Measurements from ENCODE around the gene GIT2. TPM values are rescaled to one million over a fixed set of nuclear protein-coding genes. Genes with fewer than 3 reads are reported as not detected.

GIT2 gene
- total and polyA plus RNA-seq, 2 of the 8 experiments (the other 6 are each of a cell fraction or from before 2014, with no cell fraction given), result 9.6 to 20.7 TPM

GRCh38 chr12:109914461-109914860 is 81.7 kb downstream of the GIT2 start:
- no peaks in the 10 kb centered on the region for H4K20me1 ChIP-seq (replicated peaks in 1 of 2; ENCODE audit: control insufficient read depth in 1 of 2, insufficient read depth in 2 of 2, low read length in 2 of 2)
- H4K91ac ChIP-seq (replicated peaks; ENCODE audit: insufficient read length, low read length), result no peak overlapping the region
- H2BK120ac ChIP-seq (replicated peaks; ENCODE audit: low read depth, low read length), result no peak overlapping the region
- H2BK20ac ChIP-seq (ENCODE audit: low read length), result no peak overlapping the region
- no peak overlapping the region for H2AK5ac ChIP-seq (ENCODE audit: low read depth, low read length)
- H3K27ac ChIP-seq (ENCODE audit: low read depth, low read length), result no peak overlapping the region
- POLR2A ChIA-PET (ENCODE audit: partially characterized antibody), result interaction anchor here (1.7 kb wide), 1 partner anchor 10 kb away, joined by 5 read pairs; no protein-coding TSS in a partner anchor
- CTCF ChIA-PET (ENCODE audit: partially characterized antibody), result interaction anchor here (1.0 to 9.1 kb wide), 5 partner anchors 8 to 110 kb away, joined by 4 to 114 read pairs (median 5); no protein-coding TSS in a partner anchor
- no peak overlapping the region for H3K4me2 ChIP-seq (ENCODE audit: insufficient read depth in 1 of 2, low read depth in 2 of 2, low read length in 2 of 2)
- no peak overlapping the region for H3K56ac ChIP-seq (replicated peaks; ENCODE audit: insufficient read length, low read depth, low read length)
- no peak overlapping the region; the same call in 1 of the 2 replicates for H4K8ac ChIP-seq (ENCODE audit: extremely low read depth, insufficient read depth, low read length)
- 94% methylated on average over 15 of the region's 16 CpGs; no CpG with 5 or more reads in 1 of the 2 experiments for WGBS, 2 experiments (ENCODE audit: extremely low coverage in 1 of 2, insufficient coverage in 1 of 2, insufficient read length in 1 of 2, insufficient replicate concordance in 2 of 2, low coverage in 1 of 2, low lambda C conversion rate in 2 of 2, missing lambda C conversion rate in 1 of 2)
- H3K18ac ChIP-seq (ENCODE audit: extremely low read depth, low read length), result no peak overlapping the region
- FAIRE-seq (no peak), DNase-seq (ENCODE audit: low read depth in 1 of 2, low spot score in 2 of 2) (no peak)
- no peaks in the 10 kb centered on the region; a peak in 1 of 7 replicates for H3K4me1 ChIP-seq (replicated peaks in 1 of 4; ENCODE audit: control insufficient read depth in 3 of 4, insufficient read depth in 4 of 4, low read length in 3 of 4)
- no peak overlapping the region for H3K14ac ChIP-seq (ENCODE audit: insufficient read length)
- H3K79me1 ChIP-seq (ENCODE audit: low read depth, low read length), result no peaks in the 10 kb centered on the region
- TF ChIP-seq GABPA (IDR thresholded peaks at IDR 0.05; ENCODE audit: borderline replicate concordance, insufficient read depth, low read length) (no peak), ATF2 (IDR thresholded peaks at IDR 0.05; ENCODE audit: low read length) (no peak), JUND (IDR thresholded peaks at IDR 0.05; ENCODE audit: low read length) (no peak), SP4 (IDR thresholded peaks at IDR 0.05; ENCODE audit: low read length) (no peak), HDAC2 (IDR thresholded peaks at IDR 0.05; ENCODE audit: borderline replicate concordance in 1 of 2, low read depth in 2 of 2, low read length in 2 of 2) (no peak), CTCF (IDR thresholded peaks at IDR 0.05; ENCODE audit: control extremely low read depth in 1 of 3, insufficient read depth in 1 of 3, low read depth in 1 of 3, low read length in 3 of 3) (no peak), ATF3 (IDR thresholded peaks at IDR 0.05; ENCODE audit: insufficient read depth, low read depth, low read length) (no peak)
- no peak overlapping the region for H2BK15ac ChIP-seq (ENCODE audit: low read length)
- H4K5ac ChIP-seq (ENCODE audit: insufficient read length, low read depth, low read length), result no peak overlapping the region
- no peak overlapping the region for H2AFZ ChIP-seq (ENCODE audit: low read length)
- H3K79me2 ChIP-seq (ENCODE audit: control insufficient read depth in 1 of 2, insufficient read depth in 2 of 2, low read length in 2 of 2), result no peaks in the 10 kb centered on the region
- peaks cover 0 to 6% (median 2%) of the 10 kb centered on the region in 4 experiments; a peak in 2 of 7 replicates for H3K27me3 ChIP-seq (replicated peaks in 1 of 4; ENCODE audit: control insufficient read depth in 3 of 4, extremely low read depth in 1 of 4, insufficient read depth in 3 of 4, low read length in 3 of 4)
- no peak overlapping the region for H2BK12ac ChIP-seq (ENCODE audit: low read depth, low read length)
- no peaks in the 10 kb centered on the region for H3K36me3 ChIP-seq (ENCODE audit: control insufficient read depth in 2 of 4, insufficient read depth in 4 of 4, low read length in 3 of 4)
- no peaks in the 10 kb centered on the region for H3K9me3 ChIP-seq (ENCODE audit: insufficient read depth in 2 of 2, low read depth in 1 of 2, low read length in 1 of 2)
- H3K9ac ChIP-seq (replicated peaks in 1 of 4; ENCODE audit: extremely low read depth in 1 of 4, low read depth in 3 of 4, low read length in 3 of 4), result no peak overlapping the region
- H3K4ac ChIP-seq (replicated peaks; ENCODE audit: insufficient read length, low read depth, low read length), result no peak overlapping the region
- no peaks in the 10 kb centered on the region for H3K23me2 ChIP-seq (ENCODE audit: low read depth, low read length)
- H2BK5ac ChIP-seq (ENCODE audit: low read depth, low read length), result no peak overlapping the region; the same call in 1 of the 2 replicates
- no peak overlapping the region for H3K4me3 ChIP-seq (ENCODE audit: extremely low read depth in 1 of 4, insufficient read depth in 2 of 4, low read depth in 3 of 4, low read length in 4 of 4)
- no peak overlapping the region for H3K23ac ChIP-seq (ENCODE audit: insufficient read length)
